Esophagus muscularis mucosa (tissue), 4 donors: ENCODE data around the gene CDC25B.

Experiments used
- EP300 ChIP-seq: sonication (generic); formaldehyde crosslinking; IDR thresholded peaks from one replicate; pipeline ENCODE4 v1.6.1; 2017; ENCODE audit warnings: antibody characterized with exemption
- POLR2A ChIP-seq: fragments of 450-650 bp; IDR thresholded peaks from one replicate; pipeline ENCODE4 v1.6.1; 2017; ENCODE audit warnings: antibody characterized with exemption, moderate library complexity, mild to moderate bottlenecking, low read depth
- POLR2AphosphoS5 ChIP-seq, 2 donors: sonication (generic); formaldehyde crosslinking; IDR thresholded peaks; one replicate each; pipeline ENCODE4 v1.6.1; 2017; ENCODE audit warnings: antibody characterized with exemption in 2 of 2
- TF ChIP-seq, protein P1 (sequence below), 3 experiments: fragments of 200-600 bp in 2 of 3; fragments of 450-650 bp in 1 of 3; sonication (generic) in 2 of 3; IDR thresholded peaks; one replicate each; pipeline ENCODE4 v1.5.1; 2017 to 2019; ENCODE audit warnings: antibody characterized with exemption in 3 of 3, mild to moderate bottlenecking in 2 of 3, moderate library complexity in 1 of 3

DNA sequence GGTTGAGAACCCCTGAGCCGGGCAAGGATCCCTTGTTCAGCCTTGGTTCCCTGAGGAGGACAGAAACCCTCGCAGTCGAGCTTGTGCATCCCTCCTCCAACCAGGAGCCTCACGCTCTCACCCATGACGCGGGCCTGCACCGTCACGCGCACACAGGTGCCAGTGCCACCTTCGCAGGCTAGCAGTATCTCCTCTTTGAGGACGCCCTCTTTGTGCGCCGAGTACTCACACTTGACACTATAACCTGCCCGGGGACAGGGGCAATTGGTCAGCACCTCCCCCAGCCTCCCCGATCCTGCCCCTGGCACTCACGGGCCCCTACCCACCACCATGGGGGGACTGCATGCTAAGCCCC lies 41.9 kb upstream of the CDC25B start:
- TF ChIP-seq POLR2AphosphoS5 (IDR thresholded peaks at IDR 0.05) (no peak), POLR2A (no peak), EP300 (no peak)
- TF ChIP-seq, protein P1, sequence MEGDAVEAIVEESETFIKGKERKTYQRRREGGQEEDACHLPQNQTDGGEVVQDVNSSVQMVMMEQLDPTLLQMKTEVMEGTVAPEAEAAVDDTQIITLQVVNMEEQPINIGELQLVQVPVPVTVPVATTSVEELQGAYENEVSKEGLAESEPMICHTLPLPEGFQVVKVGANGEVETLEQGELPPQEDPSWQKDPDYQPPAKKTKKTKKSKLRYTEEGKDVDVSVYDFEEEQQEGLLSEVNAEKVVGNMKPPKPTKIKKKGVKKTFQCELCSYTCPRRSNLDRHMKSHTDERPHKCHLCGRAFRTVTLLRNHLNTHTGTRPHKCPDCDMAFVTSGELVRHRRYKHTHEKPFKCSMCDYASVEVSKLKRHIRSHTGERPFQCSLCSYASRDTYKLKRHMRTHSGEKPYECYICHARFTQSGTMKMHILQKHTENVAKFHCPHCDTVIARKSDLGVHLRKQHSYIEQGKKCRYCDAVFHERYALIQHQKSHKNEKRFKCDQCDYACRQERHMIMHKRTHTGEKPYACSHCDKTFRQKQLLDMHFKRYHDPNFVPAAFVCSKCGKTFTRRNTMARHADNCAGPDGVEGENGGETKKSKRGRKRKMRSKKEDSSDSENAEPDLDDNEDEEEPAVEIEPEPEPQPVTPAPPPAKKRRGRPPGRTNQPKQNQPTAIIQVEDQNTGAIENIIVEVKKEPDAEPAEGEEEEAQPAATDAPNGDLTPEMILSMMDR (IDR thresholded peaks at IDR 0.05), result no peak
